ENCODE data around the gene PCK1.

DNA sequence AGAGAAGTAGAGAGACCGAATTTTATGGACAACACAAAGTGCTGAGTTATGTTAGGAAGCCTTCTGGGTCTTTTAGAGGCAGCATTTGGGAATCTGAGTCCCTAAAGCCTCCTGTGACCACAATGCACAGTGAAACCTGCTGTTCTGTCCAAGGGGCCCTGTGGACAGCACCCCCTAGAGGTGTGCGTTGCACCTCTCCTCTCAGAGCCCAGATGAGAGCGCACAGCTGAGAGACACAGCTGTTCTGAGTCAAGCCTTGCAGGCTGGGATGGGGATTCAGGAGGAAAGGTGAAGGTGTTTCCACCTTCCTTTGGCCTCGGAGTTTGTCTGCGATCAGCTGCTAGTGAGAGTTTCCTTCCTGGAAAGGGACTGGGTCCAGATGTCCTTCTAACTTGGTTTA, 13.0 kb downstream of the PCK1 start:
- TF ChIP-seq, protein P1, sequence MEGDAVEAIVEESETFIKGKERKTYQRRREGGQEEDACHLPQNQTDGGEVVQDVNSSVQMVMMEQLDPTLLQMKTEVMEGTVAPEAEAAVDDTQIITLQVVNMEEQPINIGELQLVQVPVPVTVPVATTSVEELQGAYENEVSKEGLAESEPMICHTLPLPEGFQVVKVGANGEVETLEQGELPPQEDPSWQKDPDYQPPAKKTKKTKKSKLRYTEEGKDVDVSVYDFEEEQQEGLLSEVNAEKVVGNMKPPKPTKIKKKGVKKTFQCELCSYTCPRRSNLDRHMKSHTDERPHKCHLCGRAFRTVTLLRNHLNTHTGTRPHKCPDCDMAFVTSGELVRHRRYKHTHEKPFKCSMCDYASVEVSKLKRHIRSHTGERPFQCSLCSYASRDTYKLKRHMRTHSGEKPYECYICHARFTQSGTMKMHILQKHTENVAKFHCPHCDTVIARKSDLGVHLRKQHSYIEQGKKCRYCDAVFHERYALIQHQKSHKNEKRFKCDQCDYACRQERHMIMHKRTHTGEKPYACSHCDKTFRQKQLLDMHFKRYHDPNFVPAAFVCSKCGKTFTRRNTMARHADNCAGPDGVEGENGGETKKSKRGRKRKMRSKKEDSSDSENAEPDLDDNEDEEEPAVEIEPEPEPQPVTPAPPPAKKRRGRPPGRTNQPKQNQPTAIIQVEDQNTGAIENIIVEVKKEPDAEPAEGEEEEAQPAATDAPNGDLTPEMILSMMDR (IDR thresholded peaks at IDR 0.05; ENCODE audit: low read depth, low read length, poor library complexity, severe bottlenecking): peak; percentile 56
- TF ChIP-seq EZH2phosphoT487 (IDR thresholded peaks at IDR 0.05; ENCODE audit: borderline replicate concordance, low read length): no peak

All from DOHH2 (cell line).